Measurements from ENCODE around the gene SLU7. TPM values are rescaled to one million over a fixed set of nuclear protein-coding genes. Genes with fewer than 3 reads are reported as not detected.

The SLU7 gene
- total and polyA plus RNA-seq, 2 donors (not counting 3 experiments of a cell fraction or from before 2014, with no cell fraction given): 10.2 to 48.2 TPM

- no peaks in the 10 kb centered on the region for H3K9me3 ChIP-seq (replicated peaks; ENCODE audit: control insufficient read depth, insufficient read depth, low read length)
- peaks cover 7% of the 10 kb centered on the region for H3K4me1 ChIP-seq (ENCODE audit: control insufficient read depth, extremely low read depth, insufficient read depth, low read length)
- H3K36me3 ChIP-seq (ENCODE audit: control insufficient read depth in 2 of 2, extremely low read depth in 1 of 2, insufficient read depth in 2 of 2, low read length in 2 of 2): no peaks in the 10 kb centered on the region
- TF ChIP-seq GATA2 (IDR thresholded peaks at IDR 0.05; ENCODE audit: insufficient read depth, insufficient read length, low read depth, low read length): no peak
- TF ChIP-seq EZH2 (IDR thresholded peaks at IDR 0.05; ENCODE audit: borderline replicate concordance, low read depth, low read length, severe bottlenecking): no peak
- H3K4me2 ChIP-seq (ENCODE audit: insufficient read depth, low read length): no peak overlapping the region
- no peak overlapping the region for H3K9ac ChIP-seq (replicated peaks; ENCODE audit: extremely low read depth, insufficient read depth, low read length)
- intact Hi-C loops (cut with micrococcal nuclease) (no loop called here), dilution Hi-C loops (cut with MboI; ENCODE audit: extremely low pct_ligation_motif_present, low sequenced_read_pairs) (no loop called here)
- H2AFZ ChIP-seq (ENCODE audit: low read depth, low read length): no peak overlapping the region
- H4K20me1 ChIP-seq (replicated peaks; ENCODE audit: control insufficient read depth, extremely low read depth, insufficient read depth, low read length): no peaks in the 10 kb centered on the region
- no peaks in the 10 kb centered on the region for H3K79me2 ChIP-seq (ENCODE audit: control insufficient read depth, insufficient read depth, low read length)
- no peak overlapping the region for H3K27ac ChIP-seq (ENCODE audit: insufficient read depth, low read depth, low read length)
- FAIRE-seq (no peak), DNase-seq (ENCODE audit: low read depth, low spot score) (no peak)
- H3K27me3 ChIP-seq (ENCODE audit: control insufficient read depth in 2 of 2, insufficient read depth in 2 of 2, low read length in 2 of 2): peaks cover 21 to 23% of the 10 kb centered on the region in 2 experiments
- CTCF ChIA-PET: no interaction called here
- no peak overlapping the region for H3K4me3 ChIP-seq (replicated peaks in 1 of 3; ENCODE audit: insufficient read depth in 1 of 3, low read depth in 1 of 3, low read length in 3 of 3)
- no TSS peak for BruUV-seq (replicated peaks)
- H3K9me1 ChIP-seq (replicated peaks; ENCODE audit: control insufficient read depth, extremely low read depth, insufficient read depth, low read length): no peaks in the 10 kb centered on the region
- POLR2A ChIA-PET: no interaction called here
Measured at GRCh38 chr5:160366230-160366629, 52.7 kb downstream of the SLU7 start.

DNA sequence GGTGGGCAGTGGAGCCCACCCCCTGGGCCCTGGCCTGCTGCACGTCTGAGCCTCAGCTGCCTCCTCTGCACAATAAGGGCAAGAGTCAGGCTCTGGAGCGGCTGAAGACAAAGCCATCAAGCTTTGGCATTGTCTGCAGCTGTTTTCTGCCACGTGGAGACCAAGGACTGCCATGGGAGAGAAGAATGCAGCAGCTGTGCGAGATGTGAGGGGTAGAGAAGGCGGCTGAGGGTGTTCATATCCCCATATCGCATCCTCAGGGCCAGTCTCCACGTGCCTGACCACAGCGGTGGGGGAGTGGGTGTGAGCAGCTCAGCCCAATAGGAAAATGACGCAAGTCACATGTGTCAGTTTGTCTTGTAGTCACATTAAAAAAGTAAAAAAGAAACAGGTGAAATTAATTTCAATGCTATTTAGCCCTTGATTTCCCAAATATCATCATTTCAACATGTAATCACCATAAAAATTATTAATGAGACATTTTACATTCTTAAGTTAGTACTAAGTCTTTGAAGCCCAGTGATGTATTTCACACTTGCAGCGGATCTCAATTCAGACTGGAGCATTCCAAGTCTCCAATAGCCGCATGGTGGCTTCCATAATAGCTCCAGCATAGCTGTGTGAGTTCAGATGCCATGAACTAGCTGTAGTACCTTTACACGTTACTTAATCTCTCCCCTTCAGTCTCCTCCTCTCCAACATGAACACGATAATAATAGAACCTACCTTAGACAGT lies 55.1 kb downstream of the SLU7 start:
- TF ChIP-seq GATA2 (IDR thresholded peaks at IDR 0.05; ENCODE audit: insufficient read depth, insufficient read length, low read depth, low read length): no peak
- no peak for TF ChIP-seq POLR2AphosphoS5 (IDR thresholded peaks at IDR 0.05; ENCODE audit: insufficient read depth, low read depth, low read length)
- TF ChIP-seq CTCF (IDR thresholded peaks at IDR 0.05; ENCODE audit: extremely low read depth in 1 of 2, insufficient read depth in 1 of 2, low read depth in 1 of 2, low read length in 2 of 2): no peak
- TF ChIP-seq POLR2A (IDR thresholded peaks at IDR 0.05; ENCODE audit: low read depth, low read length): no peak
- TF ChIP-seq MAX (IDR thresholded peaks at IDR 0.05; ENCODE audit: insufficient read depth, insufficient read length): no peak
- no peak for TF ChIP-seq EZH2 (IDR thresholded peaks at IDR 0.05; ENCODE audit: borderline replicate concordance, low read depth, low read length, severe bottlenecking)
- H3K9ac ChIP-seq (replicated peaks; ENCODE audit: extremely low read depth, insufficient read depth, low read length): no peak overlapping the region
- DNase-seq (ENCODE audit: low read depth, low spot score) (no peak), FAIRE-seq (no peak)
- H4K20me1 ChIP-seq (replicated peaks; ENCODE audit: control insufficient read depth, extremely low read depth, insufficient read depth, low read length): no peaks in the 10 kb centered on the region
- CTCF ChIA-PET: interaction anchor here (0.8 to 1.1 kb wide), 2 partner anchors 18 to 342 kb away, joined by 3 read pairs; no protein-coding TSS in a partner anchor
- no peak overlapping the region for H3K27ac ChIP-seq (ENCODE audit: insufficient read depth, low read depth, low read length)
- POLR2A ChIA-PET: no interaction called here
- H3K4me1 ChIP-seq (ENCODE audit: control insufficient read depth, extremely low read depth, insufficient read depth, low read length): no peaks in the 10 kb centered on the region
- H3K36me3 ChIP-seq (ENCODE audit: control insufficient read depth in 2 of 2, extremely low read depth in 1 of 2, insufficient read depth in 2 of 2, low read length in 2 of 2): no peaks in the 10 kb centered on the region
- H3K4me3 ChIP-seq (replicated peaks in 1 of 3; ENCODE audit: insufficient read depth in 1 of 3, low read depth in 1 of 3, low read length in 3 of 3): no peak overlapping the region
- no peaks in the 10 kb centered on the region for H3K9me1 ChIP-seq (replicated peaks; ENCODE audit: control insufficient read depth, extremely low read depth, insufficient read depth, low read length)
- H2AFZ ChIP-seq (ENCODE audit: low read depth, low read length): no peak overlapping the region
- dilution Hi-C loops (cut with MboI; ENCODE audit: extremely low pct_ligation_motif_present, low sequenced_read_pairs) (no loop called here), intact Hi-C loops (cut with micrococcal nuclease) (no loop called here)
- no peak overlapping the region for H3K4me2 ChIP-seq (ENCODE audit: insufficient read depth, low read length)
- H3K79me2 ChIP-seq (ENCODE audit: control insufficient read depth, insufficient read depth, low read length): no peaks in the 10 kb centered on the region
- BruUV-seq (replicated peaks): no TSS peak
- peaks cover 4 to 10% of the 10 kb centered on the region in 2 experiments for H3K27me3 ChIP-seq (ENCODE audit: control insufficient read depth in 2 of 2, insufficient read depth in 2 of 2, low read length in 2 of 2)
- H3K9me3 ChIP-seq (replicated peaks; ENCODE audit: control insufficient read depth, insufficient read depth, low read length): no peaks in the 10 kb centered on the region
